Gastrocnemius medialis (tissue), 4 donors: ENCODE results near the gene CEP83. TPM values are rescaled to one million over a fixed set of nuclear protein-coding genes. Genes with fewer than 3 reads are reported as not detected.
"Not testable (repeated sequence)": the region's sequence is repeated elsewhere in the genome, so short reads cannot be mapped to it uniquely, and the experiment has no call there.

ENCODE experiments used
- ATAC-seq, 2 donors: fragments of 150-250 bp; one replicate each; pipeline ENCODE4 v1.9.1; 2016
- DNase-seq, 2 donors: peaks; one replicate each; pipeline ENCODE4 v3.0.0-alpha.2; 2019
- H3K27ac ChIP-seq, 4 donors: fragments of 200-600 bp; sonication (generic); 1 replicate in 1 of 4; 2 replicates in 3 of 4; pipeline ENCODE4 v1.5.1; 2016 to 2018; ENCODE audit warnings: mild to moderate bottlenecking in 2 of 4, moderate library complexity in 1 of 4
- H3K27me3 ChIP-seq, 3 donors: fragments of 200-600 bp; sonication (generic) in 2 of 3; 1 replicate in 1 of 3; 2 replicates in 2 of 3; pipeline versions ENCODE4 v1.5.1 to v1.6.0; 2016 to 2019; ENCODE audit warnings: mild to moderate bottlenecking in 1 of 3, moderate library complexity in 1 of 3
- H3K36me3 ChIP-seq, 2 donors: fragments of 200-600 bp; sonication (generic) in 1 of 2; one replicate each; pipeline ENCODE4 v1.5.1; 2017 to 2018
- H3K4me1 ChIP-seq, 2 donors: fragments of 200-600 bp; sonication (generic) in 1 of 2; one replicate each; pipeline ENCODE4 v1.5.1; 2016 to 2017; ENCODE audit warnings: mild to moderate bottlenecking in 2 of 2
- H3K4me3 ChIP-seq, 4 donors: fragments of 200-600 bp; sonication (generic) in 3 of 4; 1 replicate in 1 of 4; 2 replicates in 3 of 4; pipeline ENCODE4 v1.5.1; 2016 to 2019; ENCODE audit warnings: mild to moderate bottlenecking in 2 of 4
- H3K9me3 ChIP-seq, 3 donors: fragments of 200-600 bp; sonication (generic) in 2 of 3; 1 replicate in 1 of 3; 2 replicates in 2 of 3; pipeline ENCODE4 v1.5.1; 2016 to 2019
- CTCF ChIP-seq, 5 experiments: fragments of 450-650 bp in 3 of 5; fragments of 200-600 bp in 2 of 5; sonication (generic) in 2 of 5; IDR thresholded peaks in 4 of 5; conservative IDR thresholded peaks in 1 of 5; 1 replicate in 4 of 5; 2 replicates in 1 of 5; pipeline ENCODE4 v1.5.1; 2016 to 2019; ENCODE audit warnings: antibody characterized with exemption in 5 of 5, mild to moderate bottlenecking in 3 of 5, moderate library complexity in 3 of 5
- POLR2A ChIP-seq, 2 donors: fragments of 450-650 bp; IDR thresholded peaks; one replicate each; pipeline ENCODE4 v1.6.1; 2017; ENCODE audit warnings: antibody characterized with exemption in 2 of 2, mild to moderate bottlenecking in 2 of 2, moderate library complexity in 2 of 2
- in situ Hi-C, 4 donors: fragments of 200-750 bp; cut with MboI; loops; one replicate each; pipeline versions ENCODE4 v1.15.0 to v1.8.0; 2017; ENCODE audit warnings: low sequenced_read_pairs in 4 of 4
- intact Hi-C: fragments of 100-400 bp; cut with DNase I; formaldehyde crosslinking; loops from one replicate; pipeline ENCODE4 v1.15.1; 2023; ENCODE audit warnings: low total_unique reads
- total RNA-seq, 4 donors: library from RNA; depleted of rRNA; stranded (reverse); fragments of >200 nt; gene quantifications; one replicate each; pipeline versions ENCODE4 v1.1.0 to v1.2.3, GENCODE V29; 2016

The CEP83 gene
- total RNA-seq, 4 donors from 2014 or later = 3.5 to 19.5 (median 11.2) TPM

GRCh38 chr12:94430304-94430703, 29.4 kb downstream of the CEP83 start:
- intact Hi-C loops (loop anchor here (5.0 kb wide), 1 partner anchor 283 kb away; the partner anchor contains the start of gene PLXNC1), in situ Hi-C loops (loop anchor here in 2 of 4 donors (10.0 to 25.0 kb wide), 2 partner anchors 293 to 296 kb away; partner anchors contain the start of gene PLXNC1 (in 1 of the 2))
- no peak for TF ChIP-seq POLR2A (IDR thresholded peaks at IDR 0.05)

GRCh38 chr12:94429633-94430032, 30.0 kb downstream of the CEP83 start:
- intact Hi-C loops (loop anchor here (5.0 kb wide), 1 partner anchor 282 kb away; the partner anchor contains the start of gene PLXNC1), in situ Hi-C loops (loop anchor here in 2 of 4 donors (10.0 to 25.0 kb wide), 2 partner anchors 292 to 295 kb away; partner anchors contain the start of gene PLXNC1 (in 1 of the 2))
- Histone ChIP-seq H3K36me3 (no peaks in the 10 kb centered on the region), H3K4me3 (no peak overlapping the region), H3K27ac (no peak overlapping the region), H3K4me1 (peaks cover 8 to 14% of the 10 kb centered on the region in 2 donors), H3K9me3 (peaks cover 0 to 7% (median 0%) of the 10 kb centered on the region in 3 donors), H3K27me3 (no peaks in the 10 kb centered on the region)
- TF ChIP-seq CTCF (IDR thresholded peaks at IDR 0.05 in 4 of 5, conservative IDR thresholded peaks at IDR 0.05 in 1 of 5) = no peak
- no peak for TF ChIP-seq POLR2A (IDR thresholded peaks at IDR 0.05)
- ATAC-seq (no peak), DNase-seq (no peak)

More at GRCh38 chr12:94430304-94430703, 29.4 kb downstream of the CEP83 start:
- Histone ChIP-seq H3K27me3 (no peaks in the 10 kb centered on the region), H3K36me3 (no peaks in the 10 kb centered on the region), H3K9me3 (peaks cover 0 to 7% (median 0%) of the 10 kb centered on the region in 3 donors), H3K27ac (no peak overlapping the region), H3K4me1 (peaks cover 11 to 18% of the 10 kb centered on the region in 2 donors), H3K4me3 (no peak overlapping the region)
- ATAC-seq = no peak
- DNase-seq = no peak

GRCh38 chr12:94429191-94429590, 30.5 kb downstream of the CEP83 start:
- Histone ChIP-seq H3K27ac (no peak overlapping the region), H3K4me3 (no peak overlapping the region), H3K36me3 (no peaks in the 10 kb centered on the region), H3K27me3 (no peaks in the 10 kb centered on the region), H3K9me3 (peaks cover 0 to 7% (median 0%) of the 10 kb centered on the region in 3 donors), H3K4me1 (peaks cover 8 to 12% of the 10 kb centered on the region in 2 donors)
- no peak for TF ChIP-seq POLR2A (IDR thresholded peaks at IDR 0.05)
- no peak for TF ChIP-seq CTCF (IDR thresholded peaks at IDR 0.05 in 4 of 5, conservative IDR thresholded peaks at IDR 0.05 in 1 of 5)
- intact Hi-C loops (no loop called here), in situ Hi-C loops (loop anchor here in 1 of 4 donors (25.0 kb wide), 1 partner anchor 292 kb away; the partner anchor contains the start of gene PLXNC1)
- ATAC-seq (no peak), DNase-seq (no peak)

GRCh38 chr12:94427501-94428381, 31.9 kb downstream of the CEP83 start:
- TF ChIP-seq POLR2A (IDR thresholded peaks at IDR 0.05) (no peak), CTCF (IDR thresholded peaks at IDR 0.05 in 4 of 5, conservative IDR thresholded peaks at IDR 0.05 in 1 of 5) (no peak)
- in situ Hi-C loops (loop anchor here in 1 of 4 donors (25.0 kb wide), 1 partner anchor 290 kb away; the partner anchor contains the start of gene PLXNC1), intact Hi-C loops (no loop called here)
- Histone ChIP-seq H3K36me3 (peaks cover 0 to 6% of the 10 kb centered on the region in 2 donors), H3K27ac (peak overlapping the region in 3 of 4 donors; percentile 10 to 32 (median 21)), H3K4me3 (no peak overlapping the region), H3K4me1 (peaks cover 8 to 12% of the 10 kb centered on the region in 2 donors), H3K27me3 (no peaks in the 10 kb centered on the region), H3K9me3 (peaks cover 0 to 7% (median 0%) of the 10 kb centered on the region in 3 donors)
- DNase-seq (peak in 1 of 2 donors; percentile 4), ATAC-seq (peak in 1 of 2 donors; percentile 39)

- in situ Hi-C loops = loop anchor here in 1 of 4 donors (25.0 kb wide), 1 partner anchor 289 kb away; the partner anchor contains the start of gene PLXNC1
- no peak for TF ChIP-seq POLR2A (IDR thresholded peaks at IDR 0.05)
- no peak for TF ChIP-seq CTCF (IDR thresholded peaks at IDR 0.05 in 4 of 5, conservative IDR thresholded peaks at IDR 0.05 in 1 of 5)
- peaks cover 8 to 12% of the 10 kb centered on the region in 2 donors for H3K4me1 ChIP-seq
- no peaks in the 10 kb centered on the region for H3K27me3 ChIP-seq
- peaks cover 0 to 21% (median 5%) of the 10 kb centered on the region in 3 donors for H3K9me3 ChIP-seq
- ATAC-seq (no peak), DNase-seq (no peak)
- no peak overlapping the region for H3K27ac ChIP-seq
- H3K4me3 ChIP-seq = no peak overlapping the region
- intact Hi-C loops = no loop called here
- H3K36me3 ChIP-seq = peaks cover 0 to 6% of the 10 kb centered on the region in 2 donors
These were observed 33.6 kb downstream of the CEP83 start for GRCh38 chr12:94426049-94426448.

- peak overlapping the region in 1 of 4 donors; percentile 54 for H3K27ac ChIP-seq
- H3K36me3 ChIP-seq = not testable (repeated sequence)
These were observed 34.8 kb downstream of the CEP83 start for GRCh38 chr12:94424830-94425229.

More at GRCh38 chr12:94424830-94425229, 34.8 kb downstream of the CEP83 start:
- peaks cover 8 to 12% of the 10 kb centered on the region in 2 donors for H3K4me1 ChIP-seq
- H3K27me3 ChIP-seq, ATAC-seq, DNase-seq, intact Hi-C loops: not testable (repeated sequence)
- H3K4me3 ChIP-seq = peak overlapping the region in 1 of 4 donors; percentile 30
- peaks cover 0 to 14% (median 5%) of the 10 kb centered on the region in 3 donors for H3K9me3 ChIP-seq
- in situ Hi-C loops = loop anchor here in 1 of 4 donors (25.0 kb wide), 1 partner anchor 288 kb away; the partner anchor contains the start of gene PLXNC1
